ENCODE data around the gene GNAI2.
"Not testable (repeated sequence)": the region's sequence is repeated elsewhere in the genome, so short reads cannot be mapped to it uniquely, and the experiment has no call there.

Gene GNAI2

GRCh38 chr3:50221051-50221410, 15.0 kb upstream of the GNAI2 start:
- TF ChIP-seq POLR2A (IDR thresholded peaks at IDR 0.05; ENCODE audit: low read depth, low read length) (no peak), POU2F2 (IDR thresholded peaks at IDR 0.05; ENCODE audit: low read depth, low read length) (no peak), SPI1 (IDR thresholded peaks at IDR 0.05; ENCODE audit: low read depth, low read length) (no peak), POLR2AphosphoS5 (IDR thresholded peaks at IDR 0.05; ENCODE audit: low read depth, low read length) (no peak), PAX5 (IDR thresholded peaks at IDR 0.05; ENCODE audit: insufficient read depth, low read length, severe bottlenecking) (no peak), TAF1 (IDR thresholded peaks at IDR 0.05; ENCODE audit: low read depth, low read length) (no peak)
- FAIRE-seq (no peak), DNase-seq (ENCODE audit: insufficient read length, low spot score) (no peak)

DNA sequence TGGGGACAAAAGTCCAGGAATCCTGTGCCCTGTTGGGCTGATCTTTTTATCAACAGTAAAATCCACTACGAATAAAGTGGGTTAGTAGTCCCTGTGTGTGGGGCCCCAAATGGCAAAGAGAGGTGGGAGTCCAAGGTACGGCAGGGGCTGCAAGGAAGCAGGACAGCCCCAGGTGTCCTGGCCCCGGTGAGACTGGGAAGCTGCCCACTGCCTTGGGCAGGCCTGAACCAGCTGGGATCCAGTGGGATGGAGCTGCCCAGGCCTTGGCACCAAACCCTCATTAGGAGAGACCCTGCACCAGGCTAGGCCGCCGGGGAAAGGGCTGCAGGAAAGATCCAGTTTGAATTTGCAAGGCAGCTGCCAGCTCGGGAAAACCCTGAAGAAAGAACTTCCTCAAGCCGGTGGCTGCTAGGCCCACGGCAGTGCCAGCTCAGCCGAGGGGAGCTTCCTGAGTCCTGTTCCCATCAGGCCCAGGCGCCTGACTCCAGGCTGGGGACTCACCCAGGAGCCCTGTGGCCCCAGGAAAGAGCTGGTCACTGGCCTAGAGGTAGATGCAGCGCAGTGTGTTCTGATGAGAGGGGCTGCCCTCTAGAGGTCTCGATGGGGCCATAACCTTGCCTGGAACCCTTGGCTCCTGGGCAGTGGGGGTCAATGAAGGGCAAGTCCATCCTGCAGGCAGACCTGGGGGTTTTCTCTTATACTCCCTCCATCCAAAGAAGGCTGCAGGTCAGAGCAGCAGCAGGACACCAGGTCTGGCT, 14.4 kb upstream of the GNAI2 start:
- TF ChIP-seq POU2F2 (IDR thresholded peaks at IDR 0.05; ENCODE audit: low read depth, low read length) (no peak), SPI1 (IDR thresholded peaks at IDR 0.05; ENCODE audit: low read depth, low read length) (no peak), PAX5 (IDR thresholded peaks at IDR 0.05; ENCODE audit: insufficient read depth, low read length, severe bottlenecking) (no peak), POLR2A (IDR thresholded peaks at IDR 0.05; ENCODE audit: low read depth, low read length) (no peak), TAF1 (IDR thresholded peaks at IDR 0.05; ENCODE audit: low read depth, low read length) (no peak), POLR2AphosphoS5 (IDR thresholded peaks at IDR 0.05; ENCODE audit: low read depth, low read length) (no peak)
- no peak for FAIRE-seq
- no peak for DNase-seq (ENCODE audit: insufficient read length, low spot score)

GRCh38 chr3:50222169-50222528, 13.9 kb upstream of the GNAI2 start:
- DNase-seq (ENCODE audit: insufficient read length, low spot score) = no peak
- no peak for FAIRE-seq
- TF ChIP-seq POLR2A (IDR thresholded peaks at IDR 0.05; ENCODE audit: low read depth, low read length) = no peak
- TF ChIP-seq POU2F2 (IDR thresholded peaks at IDR 0.05; ENCODE audit: low read depth, low read length) = no peak
- no peak for TF ChIP-seq PAX5 (IDR thresholded peaks at IDR 0.05; ENCODE audit: insufficient read depth, low read length, severe bottlenecking)
- no peak for TF ChIP-seq TAF1 (IDR thresholded peaks at IDR 0.05; ENCODE audit: low read depth, low read length)
- no peak for TF ChIP-seq SPI1 (IDR thresholded peaks at IDR 0.05; ENCODE audit: low read depth, low read length)
- no peak for TF ChIP-seq POLR2AphosphoS5 (IDR thresholded peaks at IDR 0.05; ENCODE audit: low read depth, low read length)

DNA sequence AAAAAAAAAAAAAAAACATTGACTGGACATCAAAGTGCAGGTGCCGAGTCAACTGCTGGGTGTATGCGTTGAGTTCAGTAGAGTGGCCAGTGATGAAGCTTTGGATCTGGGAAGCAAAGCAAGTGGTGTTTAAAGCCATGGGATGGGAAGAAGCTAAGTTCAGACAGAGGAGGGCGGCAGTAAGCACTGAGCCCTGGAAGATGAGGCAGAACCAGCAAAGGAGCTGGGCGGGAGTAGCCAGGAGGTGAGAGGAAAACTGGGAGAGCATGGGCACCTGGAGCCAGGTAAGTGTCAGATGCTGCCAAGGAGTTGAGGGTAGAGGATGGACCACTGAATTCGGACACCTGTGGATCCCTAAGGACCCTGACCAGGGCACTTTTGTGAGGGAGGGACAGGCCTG, 11.4 kb upstream of the GNAI2 start:
- FAIRE-seq (no peak), DNase-seq (ENCODE audit: insufficient read length, low spot score) (no peak)
- TF ChIP-seq POU2F2 (IDR thresholded peaks at IDR 0.05; ENCODE audit: low read depth, low read length) (no peak), PAX5 (IDR thresholded peaks at IDR 0.05; ENCODE audit: insufficient read depth, low read length, severe bottlenecking) (no peak), POLR2AphosphoS5 (IDR thresholded peaks at IDR 0.05; ENCODE audit: low read depth, low read length) (no peak), SPI1 (IDR thresholded peaks at IDR 0.05; ENCODE audit: low read depth, low read length) (no peak), POLR2A (IDR thresholded peaks at IDR 0.05; ENCODE audit: low read depth, low read length) (no peak), TAF1 (IDR thresholded peaks at IDR 0.05; ENCODE audit: low read depth, low read length) (no peak)

DNA sequence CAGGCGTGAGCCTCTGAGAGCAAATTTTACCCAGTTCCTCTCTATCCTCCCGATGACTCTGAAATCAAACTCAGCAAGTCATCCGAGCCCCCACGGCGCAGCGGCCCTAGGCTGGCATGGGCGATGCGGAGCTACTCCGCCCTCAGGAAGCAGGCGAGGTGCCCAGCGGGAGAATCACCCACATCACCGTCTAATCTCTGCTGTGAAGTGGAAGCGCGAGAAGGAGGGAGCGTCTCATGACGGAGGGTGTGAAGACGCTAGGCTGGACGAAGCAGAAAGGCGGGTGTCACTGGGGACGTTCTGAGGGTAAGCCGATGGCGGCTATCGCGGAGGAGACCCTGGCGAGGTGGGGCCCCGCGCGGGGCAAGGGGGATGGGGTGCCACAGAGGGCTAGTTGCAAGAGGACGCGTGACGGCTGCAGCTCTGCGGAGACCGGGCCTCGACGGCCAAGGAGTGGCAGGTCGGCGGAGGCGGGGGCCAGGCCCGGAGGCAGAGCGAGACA, 9.1 kb upstream of the GNAI2 start:
- peak; percentile 55 for TF ChIP-seq SPI1 (IDR thresholded peaks at IDR 0.05; ENCODE audit: low read depth, low read length)
- no peak for TF ChIP-seq TAF1 (IDR thresholded peaks at IDR 0.05; ENCODE audit: low read depth, low read length)
- no peak for FAIRE-seq
- DNase-seq (ENCODE audit: insufficient read length, low spot score) = no peak

- peak; percentile 97 for DNase-seq (ENCODE audit: insufficient read length, low spot score)
- TF ChIP-seq POU2F2 (IDR thresholded peaks at IDR 0.05; ENCODE audit: low read depth, low read length) (no peak), POLR2A (IDR thresholded peaks at IDR 0.05; ENCODE audit: low read depth, low read length) (no peak), POLR2AphosphoS5 (IDR thresholded peaks at IDR 0.05; ENCODE audit: low read depth, low read length) (peak; percentile 38; the same call in 1 of the 2 replicates), PAX5 (IDR thresholded peaks at IDR 0.05; ENCODE audit: insufficient read depth, low read length, severe bottlenecking) (no peak), TAF1 (IDR thresholded peaks at IDR 0.05; ENCODE audit: low read depth, low read length) (peak; percentile 42; the same call in 1 of the 2 replicates), SPI1 (IDR thresholded peaks at IDR 0.05; ENCODE audit: low read depth, low read length) (no peak)
- FAIRE-seq = peak; percentile 87
Measured at GRCh38 chr3:50227390-50228183, 8.4 kb upstream of the GNAI2 start.

- not testable (repeated sequence) for DNase-seq (ENCODE audit: insufficient read length, low spot score); FAIRE-seq
Measured at GRCh38 chr3:50228184-50228763, 7.7 kb upstream of the GNAI2 start.

GRCh38 chr3:50229490-50229889, 6.5 kb upstream of the GNAI2 start:
- TF ChIP-seq POLR2AphosphoS5 (IDR thresholded peaks at IDR 0.05; ENCODE audit: low read depth, low read length) = no peak
- TF ChIP-seq TAF1 (IDR thresholded peaks at IDR 0.05; ENCODE audit: low read depth, low read length) = no peak
- DNase-seq (ENCODE audit: insufficient read length, low spot score) = no peak
- FAIRE-seq = no peak

DNA sequence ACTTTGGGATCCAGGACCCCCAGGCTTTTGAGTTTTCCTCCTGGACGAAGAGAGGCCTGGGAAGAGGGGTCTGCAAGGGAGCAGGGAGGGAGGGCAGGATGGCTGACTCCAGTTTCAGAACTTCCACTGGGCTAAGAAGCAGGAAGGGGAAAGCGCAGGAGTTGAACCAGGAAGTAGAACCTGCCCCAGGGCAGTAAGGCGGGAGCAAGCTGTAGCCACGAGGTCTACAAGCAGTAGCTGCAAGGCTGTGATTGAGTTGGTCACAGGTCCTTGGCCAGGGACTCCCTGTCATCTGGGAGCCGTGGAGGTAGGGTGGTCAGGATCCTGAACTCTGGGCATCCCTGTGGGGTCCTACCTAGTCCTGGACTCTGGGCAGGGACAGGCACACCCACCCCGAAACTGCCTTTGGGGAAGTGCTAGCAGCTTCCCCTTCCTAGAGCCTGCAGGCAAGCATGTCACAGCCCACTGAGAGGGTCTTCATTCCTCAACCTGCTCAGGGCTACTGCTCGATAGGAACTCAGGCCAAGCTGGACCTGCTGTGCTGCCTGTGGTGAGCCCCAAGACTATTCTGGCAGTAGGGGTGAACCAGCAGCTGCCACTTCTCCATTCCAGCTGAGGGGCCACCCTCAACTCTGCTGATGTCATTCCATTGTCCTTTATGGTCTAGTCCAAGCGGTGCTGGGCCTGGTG, 5.8 kb upstream of the GNAI2 start:
- FAIRE-seq (no peak), DNase-seq (ENCODE audit: insufficient read length, low spot score) (no peak)
- TF ChIP-seq TAF1 (IDR thresholded peaks at IDR 0.05; ENCODE audit: low read depth, low read length) (no peak), SPI1 (IDR thresholded peaks at IDR 0.05; ENCODE audit: low read depth, low read length) (peak; percentile 48), POU2F2 (IDR thresholded peaks at IDR 0.05; ENCODE audit: low read depth, low read length) (no peak)

Data from GM12891 (cell line).